ENCODE data around the gene HSDL1. TPM values are rescaled to one million over a fixed set of nuclear protein-coding genes. Genes with fewer than 3 reads are reported as not detected.

Gene HSDL1
- total and polyA plus RNA-seq, 2 experiments from 2014 or later = 10.8 to 17.0 TPM

- Histone ChIP-seq H3K4me3 (no peak overlapping the region), H3K79me2 (ENCODE audit: insufficient read depth) (no peaks in the 10 kb centered on the region), H3K4me2 (ENCODE audit: unreplicated experiment) (no peak overlapping the region), H2AFZ (no peak overlapping the region), H3K27me3 (replicated peaks; ENCODE audit: insufficient read depth) (peaks cover 40% of the 10 kb centered on the region), H3K9me3 (ENCODE audit: low read depth) (no peaks in the 10 kb centered on the region), H3K9me2 (ENCODE audit: insufficient read depth) (no peaks in the 10 kb centered on the region), H3K27ac (no peak overlapping the region), H3F3A (ENCODE audit: insufficient read depth) (no peaks in the 10 kb centered on the region), H4K20me1 (ENCODE audit: insufficient read depth) (no peaks in the 10 kb centered on the region), H3K9ac (no peak overlapping the region), H3K4me1 (ENCODE audit: insufficient read depth) (no peaks in the 10 kb centered on the region), H3K36me3 (ENCODE audit: low read depth) (no peaks in the 10 kb centered on the region)
- no peak for DNase-seq
- no peak for TF ChIP-seq EZH2 (IDR thresholded peaks at IDR 0.05; ENCODE audit: insufficient read depth, poor library complexity, severe bottlenecking)
- no peak for TF ChIP-seq EZH2phosphoT487 (IDR thresholded peaks at IDR 0.05; ENCODE audit: insufficient read depth, low read depth)
- in situ Hi-C loops (cut with MboI) = no loop called here
- WGBS, 2 experiments (ENCODE audit: low coverage in 1 of 2, low lambda C conversion rate in 2 of 2, missing lambda C conversion rate in 2 of 2) = 61 to 66% methylated on average over 10 of the region's 10 CpGs
Measured at GRCh38 chr16:84161037-84161436, 16.1 kb upstream of the HSDL1 start.

GRCh38 chr16:84159800-84160199 lies 14.8 kb upstream of the HSDL1 start:
- H3F3A ChIP-seq (ENCODE audit: insufficient read depth) = no peaks in the 10 kb centered on the region
- no peak overlapping the region for H3K27ac ChIP-seq
- no peak for DNase-seq
- H3K4me3 ChIP-seq = no peak overlapping the region
- H2AFZ ChIP-seq = no peak overlapping the region
- in situ Hi-C loops (cut with MboI) = no loop called here
- 37 to 44% methylated on average over 1 of the region's 1 CpG for WGBS, 2 experiments (ENCODE audit: low coverage in 1 of 2, low lambda C conversion rate in 2 of 2, missing lambda C conversion rate in 2 of 2)
- H3K79me2 ChIP-seq (ENCODE audit: insufficient read depth) = no peaks in the 10 kb centered on the region
- no peaks in the 10 kb centered on the region for H3K36me3 ChIP-seq (ENCODE audit: low read depth)
- H3K4me1 ChIP-seq (ENCODE audit: insufficient read depth) = no peaks in the 10 kb centered on the region
- H3K9me2 ChIP-seq (ENCODE audit: insufficient read depth) = no peaks in the 10 kb centered on the region
- H4K20me1 ChIP-seq (ENCODE audit: insufficient read depth) = no peaks in the 10 kb centered on the region
- no peak overlapping the region for H3K4me2 ChIP-seq (ENCODE audit: unreplicated experiment)
- no peak overlapping the region for H3K9ac ChIP-seq
- H3K9me3 ChIP-seq (ENCODE audit: low read depth) = no peaks in the 10 kb centered on the region
- peaks cover 32% of the 10 kb centered on the region for H3K27me3 ChIP-seq (replicated peaks; ENCODE audit: insufficient read depth)
- TF ChIP-seq EZH2phosphoT487 (IDR thresholded peaks at IDR 0.05; ENCODE audit: insufficient read depth, low read depth) (no peak), EZH2 (IDR thresholded peaks at IDR 0.05; ENCODE audit: insufficient read depth, poor library complexity, severe bottlenecking) (no peak)

GRCh38 chr16:84159007-84159406 lies 14.0 kb upstream of the HSDL1 start:
- TF ChIP-seq EZH2 (IDR thresholded peaks at IDR 0.05; ENCODE audit: insufficient read depth, poor library complexity, severe bottlenecking) (no peak), EZH2phosphoT487 (IDR thresholded peaks at IDR 0.05; ENCODE audit: insufficient read depth, low read depth) (no peak)
- Histone ChIP-seq H4K20me1 (ENCODE audit: insufficient read depth) (no peaks in the 10 kb centered on the region), H3K27ac (no peak overlapping the region), H2AFZ (no peak overlapping the region), H3K9ac (no peak overlapping the region), H3K4me3 (no peak overlapping the region), H3K4me1 (ENCODE audit: insufficient read depth) (no peaks in the 10 kb centered on the region), H3K27me3 (replicated peaks; ENCODE audit: insufficient read depth) (peaks cover 25% of the 10 kb centered on the region), H3F3A (ENCODE audit: insufficient read depth) (no peaks in the 10 kb centered on the region), H3K36me3 (ENCODE audit: low read depth) (no peaks in the 10 kb centered on the region), H3K4me2 (ENCODE audit: unreplicated experiment) (no peak overlapping the region), H3K79me2 (ENCODE audit: insufficient read depth) (no peaks in the 10 kb centered on the region), H3K9me2 (ENCODE audit: insufficient read depth) (no peaks in the 10 kb centered on the region), H3K9me3 (ENCODE audit: low read depth) (no peaks in the 10 kb centered on the region)
- peak; percentile 11 for DNase-seq
- WGBS, 2 experiments (ENCODE audit: low coverage in 1 of 2, low lambda C conversion rate in 2 of 2, missing lambda C conversion rate in 2 of 2) = 15 to 22% methylated on average over 9 of the region's 9 CpGs
- in situ Hi-C loops (cut with MboI) = no loop called here

- Histone ChIP-seq H3K9ac (no peak overlapping the region), H4K20me1 (ENCODE audit: insufficient read depth) (no peaks in the 10 kb centered on the region), H3K36me3 (ENCODE audit: low read depth) (no peaks in the 10 kb centered on the region), H3K79me2 (ENCODE audit: insufficient read depth) (no peaks in the 10 kb centered on the region), H3K4me3 (no peak overlapping the region), H3F3A (ENCODE audit: insufficient read depth) (no peaks in the 10 kb centered on the region), H3K9me2 (ENCODE audit: insufficient read depth) (no peaks in the 10 kb centered on the region), H3K4me1 (ENCODE audit: insufficient read depth) (no peaks in the 10 kb centered on the region), H2AFZ (no peak overlapping the region), H3K27ac (no peak overlapping the region), H3K27me3 (replicated peaks; ENCODE audit: insufficient read depth) (peaks cover 21% of the 10 kb centered on the region), H3K4me2 (ENCODE audit: unreplicated experiment) (no peak overlapping the region), H3K9me3 (ENCODE audit: low read depth) (no peaks in the 10 kb centered on the region)
- TF ChIP-seq EZH2phosphoT487 (IDR thresholded peaks at IDR 0.05; ENCODE audit: insufficient read depth, low read depth) (no peak), EZH2 (IDR thresholded peaks at IDR 0.05; ENCODE audit: insufficient read depth, poor library complexity, severe bottlenecking) (no peak)
- in situ Hi-C loops (cut with MboI) = no loop called here
- 22 to 24% methylated on average over 5 of the region's 5 CpGs for WGBS, 2 experiments (ENCODE audit: low coverage in 1 of 2, low lambda C conversion rate in 2 of 2, missing lambda C conversion rate in 2 of 2)
- DNase-seq = peak; percentile 42
Measured at GRCh38 chr16:84156342-84156784, 11.4 kb upstream of the HSDL1 start.

GRCh38 chr16:84155771-84156170 lies 10.8 kb upstream of the HSDL1 start:
- H3K9me3 ChIP-seq (ENCODE audit: low read depth) = no peaks in the 10 kb centered on the region
- no peaks in the 10 kb centered on the region for H3K79me2 ChIP-seq (ENCODE audit: insufficient read depth)
- in situ Hi-C loops (cut with MboI) = no loop called here
- WGBS, 2 experiments (ENCODE audit: low coverage in 1 of 2, low lambda C conversion rate in 2 of 2, missing lambda C conversion rate in 2 of 2) = 89 to 91% methylated on average over 6 of the region's 6 CpGs
- peaks cover 21% of the 10 kb centered on the region for H3K27me3 ChIP-seq (replicated peaks; ENCODE audit: insufficient read depth)
- DNase-seq = no peak
- no peak for TF ChIP-seq EZH2 (IDR thresholded peaks at IDR 0.05; ENCODE audit: insufficient read depth, poor library complexity, severe bottlenecking)
- H2AFZ ChIP-seq = no peak overlapping the region
- no peak overlapping the region for H3K27ac ChIP-seq
- no peaks in the 10 kb centered on the region for H3K36me3 ChIP-seq (ENCODE audit: low read depth)
- H3K4me3 ChIP-seq = no peak overlapping the region
- no peak overlapping the region for H3K9ac ChIP-seq
- H4K20me1 ChIP-seq (ENCODE audit: insufficient read depth) = no peaks in the 10 kb centered on the region
- H3K4me1 ChIP-seq (ENCODE audit: insufficient read depth) = no peaks in the 10 kb centered on the region
- H3K9me2 ChIP-seq (ENCODE audit: insufficient read depth) = no peaks in the 10 kb centered on the region
- H3F3A ChIP-seq (ENCODE audit: insufficient read depth) = no peaks in the 10 kb centered on the region
- no peak overlapping the region for H3K4me2 ChIP-seq (ENCODE audit: unreplicated experiment)

Measured in GM23248 (cell line).